ENCODE data around the gene NR2C1. TPM values are rescaled to one million over a fixed set of nuclear protein-coding genes. Genes with fewer than 3 reads are reported as not detected.
A peak's percentile ranks its signal among the peaks of the same experiment; 100 is the strongest.

The NR2C1 gene
- 10 to 100 TPM; 23.3 to 67.1 (median 27.7) TPM for total RNA-seq

DNA sequence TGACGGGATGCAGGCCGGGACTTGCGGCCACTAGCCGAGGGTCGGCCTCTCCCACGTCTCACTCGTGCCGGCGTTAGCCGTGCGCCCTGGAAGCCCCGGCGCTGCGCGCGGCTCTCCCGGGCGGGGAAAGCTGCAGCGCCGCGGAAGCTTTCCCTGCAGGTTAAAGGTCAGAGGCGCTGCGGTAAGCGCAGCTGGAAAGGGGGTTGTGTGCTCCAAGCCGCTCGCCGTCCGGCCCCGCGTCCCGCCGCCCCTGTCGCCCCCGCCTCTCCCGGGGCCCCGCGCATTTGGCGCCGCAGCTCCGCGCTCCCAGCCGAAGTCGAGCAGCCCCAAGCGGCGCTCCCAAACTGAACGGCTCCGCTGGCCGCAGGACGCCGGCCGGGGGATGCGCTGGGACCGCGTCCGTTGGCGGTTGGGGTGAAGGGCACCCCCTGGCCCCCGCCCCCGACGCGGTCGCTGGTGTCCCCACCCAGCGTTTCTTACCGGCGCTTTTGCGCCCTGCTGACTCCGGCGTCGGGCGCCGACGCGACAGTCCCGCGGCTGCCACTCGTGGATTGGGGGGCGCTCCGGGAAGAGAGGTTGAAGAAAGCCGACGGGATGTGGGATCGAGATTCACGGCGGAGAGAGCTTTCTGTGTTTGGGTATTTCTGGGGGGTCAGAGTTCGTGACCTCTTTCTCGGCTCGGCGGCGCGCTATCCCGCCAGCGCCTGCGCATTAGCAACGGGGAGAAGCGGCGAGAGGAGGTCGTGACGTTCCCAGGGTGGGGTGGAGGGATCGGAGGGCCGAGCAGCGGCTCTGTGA is at the start of gene NR2C1:
Gene NR2C1 (minus strand): TSS at position 719 of the 798 bp plus-strand sequence. CDS start 6,234 bp downstream, outside the sequence.
- DNase-seq (ENCODE audit: low spot score) = peak; percentile 40
- ATAC-seq (ENCODE audit: low FRiP score) = peak; percentile 98
- TF ChIP-seq, protein P1, sequence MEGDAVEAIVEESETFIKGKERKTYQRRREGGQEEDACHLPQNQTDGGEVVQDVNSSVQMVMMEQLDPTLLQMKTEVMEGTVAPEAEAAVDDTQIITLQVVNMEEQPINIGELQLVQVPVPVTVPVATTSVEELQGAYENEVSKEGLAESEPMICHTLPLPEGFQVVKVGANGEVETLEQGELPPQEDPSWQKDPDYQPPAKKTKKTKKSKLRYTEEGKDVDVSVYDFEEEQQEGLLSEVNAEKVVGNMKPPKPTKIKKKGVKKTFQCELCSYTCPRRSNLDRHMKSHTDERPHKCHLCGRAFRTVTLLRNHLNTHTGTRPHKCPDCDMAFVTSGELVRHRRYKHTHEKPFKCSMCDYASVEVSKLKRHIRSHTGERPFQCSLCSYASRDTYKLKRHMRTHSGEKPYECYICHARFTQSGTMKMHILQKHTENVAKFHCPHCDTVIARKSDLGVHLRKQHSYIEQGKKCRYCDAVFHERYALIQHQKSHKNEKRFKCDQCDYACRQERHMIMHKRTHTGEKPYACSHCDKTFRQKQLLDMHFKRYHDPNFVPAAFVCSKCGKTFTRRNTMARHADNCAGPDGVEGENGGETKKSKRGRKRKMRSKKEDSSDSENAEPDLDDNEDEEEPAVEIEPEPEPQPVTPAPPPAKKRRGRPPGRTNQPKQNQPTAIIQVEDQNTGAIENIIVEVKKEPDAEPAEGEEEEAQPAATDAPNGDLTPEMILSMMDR (IDR thresholded peaks at IDR 0.05) = peak in 1 of 3 donors; percentile 58

DNA sequence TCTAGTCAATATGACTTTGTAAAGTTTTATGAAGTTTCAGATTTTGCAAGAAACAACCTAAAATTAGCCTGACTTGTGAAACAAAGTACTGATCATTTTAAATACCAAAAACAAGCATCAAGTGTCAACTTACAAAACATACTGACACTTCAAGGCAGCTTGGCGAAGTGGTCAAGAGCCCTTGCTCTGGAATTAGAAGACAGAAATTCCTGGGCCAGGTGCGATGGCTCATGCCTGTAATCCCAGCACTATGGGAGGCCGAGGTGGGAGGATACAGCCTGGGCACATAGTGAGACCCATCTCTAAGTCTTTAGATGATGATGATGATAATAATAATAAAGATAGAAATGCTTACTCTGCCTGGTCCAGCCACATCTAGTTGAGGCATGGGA is 45.4 kb upstream of the NR2C1 start:
- DNase-seq (ENCODE audit: low spot score) (no peak), ATAC-seq (ENCODE audit: low FRiP score) (no peak)
- TF ChIP-seq, protein P1 (IDR thresholded peaks at IDR 0.05) = no peak

DNA sequence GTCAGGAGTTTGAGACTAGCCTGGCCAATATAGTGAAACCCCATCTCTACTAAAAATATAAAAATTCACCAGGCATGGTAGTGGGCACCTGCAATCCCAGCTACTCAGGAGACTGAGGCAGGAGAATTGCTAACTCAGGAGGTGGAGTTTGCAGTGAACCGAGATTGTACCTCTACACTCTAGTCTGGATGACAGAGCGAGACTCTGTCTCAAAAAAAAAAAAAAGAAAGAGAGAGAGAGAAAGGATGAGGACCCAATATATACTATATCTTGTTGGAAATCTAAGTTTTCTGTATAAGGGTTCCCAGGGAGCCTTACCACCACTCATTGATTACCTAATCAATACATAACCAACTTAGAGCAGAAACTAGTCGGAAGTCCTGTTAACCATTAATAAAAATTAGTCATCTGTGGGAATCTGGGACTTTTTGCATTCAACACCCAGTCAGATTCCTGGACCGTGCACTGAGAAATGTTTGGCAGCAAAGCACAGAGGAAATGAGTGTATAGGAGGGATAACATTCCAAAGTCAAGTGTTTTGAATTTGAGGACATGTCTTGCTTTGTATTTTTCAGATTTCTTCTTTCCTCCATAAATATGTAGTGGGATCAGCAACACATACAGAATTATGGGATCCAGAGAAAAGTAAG is 44.8 kb upstream of the NR2C1 start:
- DNase-seq (ENCODE audit: low spot score) (no peak), ATAC-seq (ENCODE audit: low FRiP score) (no peak)
- TF ChIP-seq, protein P1 (IDR thresholded peaks at IDR 0.05) = no peak

DNA sequence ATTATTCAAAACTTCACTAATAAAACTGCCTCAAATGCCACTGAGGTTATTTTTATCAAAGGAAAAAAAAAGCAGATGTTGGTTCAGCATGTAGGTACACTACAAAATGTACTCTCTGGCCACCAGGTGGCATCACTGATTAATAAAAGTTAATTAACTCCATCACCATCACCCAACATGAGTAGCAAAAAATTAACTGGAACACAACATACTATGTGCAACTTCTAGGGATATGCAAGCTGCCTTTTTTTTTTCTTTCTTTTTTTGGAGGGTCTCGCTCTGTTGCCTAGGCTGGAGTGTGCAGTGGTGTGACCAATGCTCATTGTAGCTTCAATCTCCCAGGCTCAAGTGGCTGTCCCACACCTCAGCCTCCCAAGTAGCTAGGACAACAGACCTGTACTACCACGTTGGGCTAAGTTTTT is 43.8 kb upstream of the NR2C1 start:
- ATAC-seq (ENCODE audit: low FRiP score) = peak; percentile 70
- TF ChIP-seq, protein P1 (IDR thresholded peaks at IDR 0.05) = peak in 1 of 3 donors; percentile 59
- peak; percentile 47 for DNase-seq (ENCODE audit: low spot score)

DNA sequence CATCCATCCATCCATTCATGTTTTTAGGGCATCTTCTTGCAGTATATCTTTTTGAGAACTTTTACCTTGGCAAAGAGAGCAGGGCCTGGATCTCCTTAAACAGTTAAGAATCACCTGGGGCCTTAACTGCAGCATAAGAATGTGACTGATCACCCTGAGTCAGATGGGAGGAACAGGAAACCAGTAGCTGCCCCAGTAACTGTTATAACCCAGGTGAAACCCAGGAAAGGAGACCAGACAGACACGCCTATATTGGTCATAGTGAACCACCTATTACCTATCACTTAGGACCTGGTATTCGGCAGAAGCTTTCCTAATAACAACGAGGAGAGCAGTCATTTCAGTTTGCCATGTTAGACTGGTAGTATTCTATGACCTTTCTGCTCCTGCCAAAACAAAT is 43.4 kb upstream of the NR2C1 start:
- ATAC-seq (ENCODE audit: low FRiP score) (peak; percentile 52), DNase-seq (ENCODE audit: low spot score) (no peak)
- TF ChIP-seq, protein P1 (IDR thresholded peaks at IDR 0.05) = no peak

DNA sequence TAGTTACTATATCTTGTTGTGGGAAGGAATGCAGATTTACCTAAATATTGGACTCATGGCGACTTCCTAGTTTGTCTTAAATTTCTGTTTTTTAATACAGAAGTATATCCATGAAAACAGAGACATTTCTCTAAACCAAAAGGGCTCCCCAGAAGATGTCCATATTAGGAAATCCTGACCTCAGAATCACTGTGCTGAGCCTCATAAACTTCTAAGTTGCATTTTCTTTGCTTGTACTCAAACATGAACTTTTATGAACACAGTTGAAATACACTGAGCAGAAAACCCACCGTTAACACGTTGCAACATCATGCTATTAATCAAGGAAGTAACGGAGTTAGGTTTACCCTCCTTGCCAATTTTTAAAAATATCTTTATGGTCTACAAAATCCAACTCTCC is 42.9 kb upstream of the NR2C1 start:
- ATAC-seq (ENCODE audit: low FRiP score) = no peak
- TF ChIP-seq, protein P1 (IDR thresholded peaks at IDR 0.05) = no peak
- no peak for DNase-seq (ENCODE audit: low spot score)

All from omental fat pad (tissue), 4 donors.